ACC112 (cell line): ENCODE results near the gene DISC1.
"Not testable (repeated sequence)": the region's sequence is repeated elsewhere in the genome, so short reads cannot be mapped to it uniquely, and the experiment has no call there.

ENCODE experiments used
- H2AFZ ChIP-seq: fragments of 200-600 bp; sonication (generic); one replicate; pipeline ENCODE4 v1.6.0; 2017; ENCODE audit warnings: antibody characterized with exemption, low read length; ENCODE audit not compliant: unreplicated experiment
- H3K27ac ChIP-seq: fragments of 200-600 bp; sonication (generic); 2 replicates; pipeline ENCODE4 v1.5.1; 2014; ENCODE audit warnings: low read depth, mild to moderate bottlenecking, antibody characterized with exemption, low read length, moderate library complexity
- H3K27me3 ChIP-seq: fragments of 200-600 bp; sonication (generic); 2 replicates; pipeline ENCODE4 v1.6.1; 2014; ENCODE audit warnings: mild to moderate bottlenecking, antibody characterized with exemption, low read length, moderate library complexity, mixed read lengths; ENCODE audit not compliant: insufficient read depth
- H3K36me3 ChIP-seq: fragments of 200-600 bp; sonication (generic); 2 replicates; pipeline ENCODE4 v1.6.1; 2016; ENCODE audit warnings: mild to moderate bottlenecking, antibody characterized with exemption, low read length, moderate library complexity, mixed read lengths; ENCODE audit not compliant: insufficient read depth
- H3K4me1 ChIP-seq: fragments of 200-600 bp; sonication (generic); one replicate; pipeline ENCODE4 v1.6.1; 2016; ENCODE audit warnings: low read length, mixed read lengths; ENCODE audit not compliant: insufficient read depth, unreplicated experiment, control insufficient read depth
- H3K4me3 ChIP-seq: fragments of 200-600 bp; sonication (generic); 2 replicates; pipeline ENCODE4 v1.5.1; 2014; ENCODE audit warnings: mild to moderate bottlenecking, low read depth, low read length
- H3K79me2 ChIP-seq: fragments of 200-600 bp; sonication (generic); one replicate; pipeline ENCODE4 v1.6.0; 2016; ENCODE audit warnings: low read length; ENCODE audit not compliant: control insufficient read depth, unreplicated experiment, insufficient read depth

The DISC1 gene

GRCh38 chr1:231668826-231669225, 42.2 kb downstream of the DISC1 start:
- no peaks in the 10 kb centered on the region for H3K79me2 ChIP-seq
- H3K27me3 ChIP-seq = no peaks in the 10 kb centered on the region
- no peak overlapping the region for H3K27ac ChIP-seq
- no peaks in the 10 kb centered on the region for H3K4me1 ChIP-seq
- no peak overlapping the region for H2AFZ ChIP-seq
- H3K36me3 ChIP-seq = no peaks in the 10 kb centered on the region
- H3K4me3 ChIP-seq = no peak overlapping the region

GRCh38 chr1:231669864-231670621, 43.5 kb downstream of the DISC1 start:
- H3K27me3 ChIP-seq, H3K4me1 ChIP-seq, H2AFZ ChIP-seq, H3K36me3 ChIP-seq, H3K79me2 ChIP-seq, H3K27ac ChIP-seq, H3K4me3 ChIP-seq: not testable (repeated sequence)

GRCh38 chr1:231670755-231671154, 44.2 kb downstream of the DISC1 start:
- H3K27ac ChIP-seq = no peak overlapping the region

GRCh38 chr1:231674575-231674974, 48.0 kb downstream of the DISC1 start:
- Histone ChIP-seq H3K36me3 (no peaks in the 10 kb centered on the region), H3K4me3 (no peak overlapping the region), H3K27ac (no peak overlapping the region), H3K4me1 (peaks cover 3% of the 10 kb centered on the region), H3K79me2 (no peaks in the 10 kb centered on the region), H3K27me3 (no peaks in the 10 kb centered on the region), H2AFZ (no peak overlapping the region)

More at GRCh38 chr1:231670755-231671154, 44.2 kb downstream of the DISC1 start:
- Histone ChIP-seq H3K79me2 (no peaks in the 10 kb centered on the region), H3K4me3 (no peak overlapping the region), H2AFZ (no peak overlapping the region), H3K27me3 (no peaks in the 10 kb centered on the region), H3K4me1 (no peaks in the 10 kb centered on the region), H3K36me3 (no peaks in the 10 kb centered on the region)

- H3K79me2 ChIP-seq = no peaks in the 10 kb centered on the region
- no peaks in the 10 kb centered on the region for H3K27me3 ChIP-seq
- no peak overlapping the region for H3K4me3 ChIP-seq
- no peak overlapping the region for H2AFZ ChIP-seq
- H3K36me3 ChIP-seq = no peaks in the 10 kb centered on the region
- peaks cover 3% of the 10 kb centered on the region for H3K4me1 ChIP-seq
- H3K27ac ChIP-seq = no peak overlapping the region
Measured at GRCh38 chr1:231676487-231676886, 49.9 kb downstream of the DISC1 start.

GRCh38 chr1:231677442-231677841, 50.9 kb downstream of the DISC1 start:
- Histone ChIP-seq H3K4me1 (peaks cover 3% of the 10 kb centered on the region), H2AFZ (no peak overlapping the region), H3K4me3 (no peak overlapping the region), H3K36me3 (no peaks in the 10 kb centered on the region), H3K79me2 (no peaks in the 10 kb centered on the region), H3K27me3 (no peaks in the 10 kb centered on the region), H3K27ac (no peak overlapping the region)

- Histone ChIP-seq H3K79me2 (no peaks in the 10 kb centered on the region), H3K27me3 (no peaks in the 10 kb centered on the region), H3K4me1 (peaks cover 3% of the 10 kb centered on the region), H3K27ac (no peak overlapping the region), H2AFZ (no peak overlapping the region), H3K36me3 (no peaks in the 10 kb centered on the region), H3K4me3 (no peak overlapping the region)
Measured at GRCh38 chr1:231678011-231678432, 51.4 kb downstream of the DISC1 start.

GRCh38 chr1:231679109-231679508, 52.5 kb downstream of the DISC1 start:
- H3K4me3 ChIP-seq = no peak overlapping the region
- H3K27ac ChIP-seq = no peak overlapping the region
- H3K36me3 ChIP-seq = no peaks in the 10 kb centered on the region
- peaks cover 3% of the 10 kb centered on the region for H3K4me1 ChIP-seq
- no peaks in the 10 kb centered on the region for H3K79me2 ChIP-seq
- H3K27me3 ChIP-seq = no peaks in the 10 kb centered on the region
- H2AFZ ChIP-seq = no peak overlapping the region

GRCh38 chr1:231681006-231681405, 54.4 kb downstream of the DISC1 start:
- H3K27ac ChIP-seq = no peak overlapping the region
- H3K4me1 ChIP-seq = peaks cover 3% of the 10 kb centered on the region
- H3K79me2 ChIP-seq = no peaks in the 10 kb centered on the region
- H3K4me3 ChIP-seq = no peak overlapping the region
- no peaks in the 10 kb centered on the region for H3K27me3 ChIP-seq
- H3K36me3 ChIP-seq = no peaks in the 10 kb centered on the region
- no peak overlapping the region for H2AFZ ChIP-seq

- Histone ChIP-seq H2AFZ (no peak overlapping the region), H3K27me3 (no peaks in the 10 kb centered on the region), H3K4me1 (peaks cover 3% of the 10 kb centered on the region), H3K36me3 (no peaks in the 10 kb centered on the region), H3K4me3 (no peak overlapping the region), H3K79me2 (no peaks in the 10 kb centered on the region), H3K27ac (no peak overlapping the region)
Measured at GRCh38 chr1:231682779-231683178, 56.2 kb downstream of the DISC1 start.

- Histone ChIP-seq H3K79me2 (no peaks in the 10 kb centered on the region), H3K4me3 (no peak overlapping the region), H3K27ac (no peak overlapping the region), H3K27me3 (no peaks in the 10 kb centered on the region), H2AFZ (no peak overlapping the region), H3K36me3 (no peaks in the 10 kb centered on the region), H3K4me1 (no peaks in the 10 kb centered on the region)
Measured at GRCh38 chr1:231683439-231684165, 57.0 kb downstream of the DISC1 start.
